Aorta (tissue), 5 donors: ENCODE measurements around the gene RGS1. TPM values are rescaled to one million over a fixed set of nuclear protein-coding genes. Genes with fewer than 3 reads are reported as not detected.

ENCODE experiments used
- ATAC-seq: fragments of 200-7000 bp; cut with Tn5 transposase; one replicate; pipeline ENCODE4 v1.9.1; 2022; ENCODE audit warnings: moderate library complexity; ENCODE audit not compliant: low FRiP score
- DNase-seq, 2 donors: peaks; one replicate each; pipeline ENCODE4 v3.0.0-alpha.2; 2020
- H3K27ac ChIP-seq, 2 donors: one replicate each; pipeline ENCODE4 v1.5.1; 2013; ENCODE audit warnings: low read length in 2 of 2, mild to moderate bottlenecking in 2 of 2, moderate library complexity in 2 of 2, control low read depth in 1 of 2, inconsistent platforms in 1 of 2, low read depth in 1 of 2
- H3K27me3 ChIP-seq, 2 donors: one replicate each; pipeline ENCODE4 v1.6.1; 2013; ENCODE audit warnings: control low read depth in 1 of 2, low read length in 1 of 2, mild to moderate bottlenecking in 1 of 2, moderate library complexity in 1 of 2; ENCODE audit not compliant: insufficient read depth in 2 of 2, control insufficient read depth in 1 of 2
- H3K36me3 ChIP-seq, 2 donors: one replicate each; pipeline ENCODE4 v1.6.1; 2013; ENCODE audit warnings: control low read depth in 1 of 2, low read length in 1 of 2, mild to moderate bottlenecking in 1 of 2; ENCODE audit not compliant: insufficient read depth in 2 of 2, control insufficient read depth in 1 of 2
- H3K4me1 ChIP-seq, 2 donors: one replicate each; pipeline ENCODE4 v1.6.1; 2013; ENCODE audit warnings: low read length in 2 of 2, control low read depth in 1 of 2, mild to moderate bottlenecking in 1 of 2, moderate library complexity in 1 of 2; ENCODE audit not compliant: insufficient read depth in 2 of 2, control insufficient read depth in 1 of 2
- H3K4me3 ChIP-seq, 2 donors: one replicate each; pipeline ENCODE4 v1.5.1; 2013; ENCODE audit warnings: low read length in 2 of 2, control low read depth in 1 of 2, mild to moderate bottlenecking in 1 of 2
- H3K9me3 ChIP-seq: one replicate; pipeline ENCODE4 v1.6.1; 2013; ENCODE audit warnings: mild to moderate bottlenecking, low read length; ENCODE audit not compliant: control insufficient read depth
- WGBS, 2 donors: extraction: QIAGEN DNeasy Blood & Tissue Kit; methylation state at CpG; one replicate each; pipeline ENCODE4 v1.1.7; 2013; 5-methylcytosine and 5-hydroxymethylcytosine counted together
- intact Hi-C, 2 donors: fragments of 100-400 bp; cut with DNase I; formaldehyde crosslinking; loops; one replicate each; pipeline versions ENCODE4 v1.14.2 to v1.15.0; 2022
- polyA plus RNA-seq, 2 donors: library from polyadenylated mRNA; stranded (reverse); fragments of 200-250 nt; gene quantifications; one replicate each; pipeline ENCODE4 v1.2.3, GENCODE V29; 2013
- total RNA-seq, 2 donors: library from RNA; stranded (reverse); fragmentation: NEBNext Ultra II Directional; extraction: Animal tissue kit (Norgen Biotek cat#: 25700); gene quantifications; one replicate each; pipeline ENCODE4 v1.2.1, GENCODE V29; 2021
- donor health status: healthy with polysubstance abuse.
- donor health status: Bipolar disorder and iron deficiency.
- donor health status: DM: no; HTN: no; CAD: no.
- donor health status: DM: no; HTN: no; CAD: no.
- donor health status: DM: yes; HTN: yes; CAD: no.

The RGS1 gene
- total and polyA plus RNA-seq, 4 donors: 4.1 to 43.4 (median 25.0) TPM

- H3K27me3 ChIP-seq: no peaks in the 10 kb centered on the region
- DNase-seq (no peak), ATAC-seq (peak; percentile 81)
- peaks cover 0 to 4% of the 10 kb centered on the region in 2 donors for H3K4me1 ChIP-seq
- no peaks in the 10 kb centered on the region for H3K36me3 ChIP-seq
- H3K9me3 ChIP-seq: no peaks in the 10 kb centered on the region
- intact Hi-C loops: loop anchor here in 1 of 2 donors (5.0 kb wide), 1 partner anchor 37 kb away; no protein-coding TSS in a partner anchor
- H3K27ac ChIP-seq: peak overlapping the region; percentile 88 to 93
- no peak overlapping the region for H3K4me3 ChIP-seq
- WGBS, 2 donors: 51 to 58% methylated on average over 6 of the region's 6 CpGs
Measured at GRCh38 chr1:192559115-192560006, 16.2 kb upstream of the RGS1 start.

DNA sequence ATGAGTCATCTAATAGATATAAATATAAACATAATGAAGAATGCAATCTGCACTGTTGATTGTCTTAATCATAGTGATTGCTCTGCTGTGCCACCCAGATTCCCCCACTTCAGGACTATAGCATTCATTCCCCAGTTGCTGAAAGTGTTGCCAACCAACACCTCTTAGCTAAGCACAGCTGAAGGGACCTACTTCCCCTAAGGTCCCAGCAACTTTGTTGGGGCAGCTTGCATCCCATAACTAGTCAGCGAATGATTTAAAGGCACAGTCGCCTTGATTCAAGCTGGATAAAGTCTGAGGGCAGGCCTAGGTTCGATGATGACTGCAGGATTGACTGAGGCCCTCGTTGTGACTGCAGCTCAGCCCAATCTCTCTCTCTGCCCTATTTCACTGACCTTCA is 14.3 kb upstream of the RGS1 start:
- Histone ChIP-seq H3K27me3 (no peaks in the 10 kb centered on the region), H3K9me3 (no peaks in the 10 kb centered on the region), H3K36me3 (no peaks in the 10 kb centered on the region), H3K4me1 (peaks cover 0 to 4% of the 10 kb centered on the region in 2 donors), H3K4me3 (no peak overlapping the region), H3K27ac (no peak overlapping the region)
- no peak for DNase-seq
- WGBS, 2 donors: 95% methylated on average over 4 of the region's 4 CpGs
- intact Hi-C loops: no loop called here
- ATAC-seq: no peak

- H3K9me3 ChIP-seq: no peaks in the 10 kb centered on the region
- no peak overlapping the region for H3K27ac ChIP-seq
- no peak for DNase-seq
- WGBS, 2 donors: 95 to 99% methylated on average over 3 of the region's 3 CpGs
- ATAC-seq: no peak
- no peaks in the 10 kb centered on the region for H3K36me3 ChIP-seq
- H3K4me3 ChIP-seq: no peak overlapping the region
- H3K27me3 ChIP-seq: no peaks in the 10 kb centered on the region
- intact Hi-C loops: no loop called here
- peaks cover 0 to 4% of the 10 kb centered on the region in 2 donors for H3K4me1 ChIP-seq
Measured at GRCh38 chr1:192563129-192563528, 12.4 kb upstream of the RGS1 start.

- WGBS, 2 donors: 75% methylated on average over 4 of the region's 4 CpGs
- Histone ChIP-seq H3K4me3 (no peak overlapping the region), H3K9me3 (no peaks in the 10 kb centered on the region), H3K27me3 (no peaks in the 10 kb centered on the region), H3K36me3 (no peaks in the 10 kb centered on the region), H3K27ac (no peak overlapping the region), H3K4me1 (peaks cover 0 to 3% of the 10 kb centered on the region in 2 donors)
- ATAC-seq (no peak), DNase-seq (no peak)
- intact Hi-C loops: no loop called here
Measured at GRCh38 chr1:192564099-192564498, 11.5 kb upstream of the RGS1 start.

DNA sequence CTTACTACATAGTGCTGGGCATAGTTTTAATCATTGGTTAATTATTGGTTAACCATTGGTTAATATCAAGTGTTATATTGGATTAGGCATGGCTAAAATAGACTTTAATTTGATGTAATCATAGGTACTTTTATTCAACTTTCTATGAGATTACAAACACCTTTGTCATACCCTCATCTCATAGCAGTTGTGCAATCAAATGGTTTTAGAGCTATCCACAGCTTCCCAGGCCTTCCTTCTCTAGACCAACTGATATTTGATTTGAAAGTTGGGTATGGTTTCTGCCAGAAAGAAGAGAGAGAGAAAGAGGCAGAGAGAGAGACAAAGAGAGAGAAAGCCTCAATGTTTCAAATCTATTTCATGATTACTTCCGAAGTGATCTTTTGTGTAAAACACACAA is 9.6 kb upstream of the RGS1 start:
- Histone ChIP-seq H3K27me3 (no peaks in the 10 kb centered on the region), H3K36me3 (no peaks in the 10 kb centered on the region), H3K9me3 (no peaks in the 10 kb centered on the region), H3K27ac (no peak overlapping the region), H3K4me3 (no peak overlapping the region), H3K4me1 (no peaks in the 10 kb centered on the region)
- ATAC-seq: no peak
- intact Hi-C loops: no loop called here
- no peak for DNase-seq
- 97 to 98% methylated on average over 1 of the region's 1 CpG for WGBS, 2 donors

GRCh38 chr1:192566657-192567056 is 8.9 kb upstream of the RGS1 start:
- 96 to 98% methylated on average over 3 of the region's 3 CpGs for WGBS, 2 donors
- H3K36me3 ChIP-seq: no peaks in the 10 kb centered on the region
- intact Hi-C loops: no loop called here
- H3K27ac ChIP-seq: no peak overlapping the region
- ATAC-seq (no peak), DNase-seq (no peak)
- no peaks in the 10 kb centered on the region for H3K27me3 ChIP-seq
- no peaks in the 10 kb centered on the region for H3K4me1 ChIP-seq
- no peaks in the 10 kb centered on the region for H3K9me3 ChIP-seq
- H3K4me3 ChIP-seq: no peak overlapping the region

DNA sequence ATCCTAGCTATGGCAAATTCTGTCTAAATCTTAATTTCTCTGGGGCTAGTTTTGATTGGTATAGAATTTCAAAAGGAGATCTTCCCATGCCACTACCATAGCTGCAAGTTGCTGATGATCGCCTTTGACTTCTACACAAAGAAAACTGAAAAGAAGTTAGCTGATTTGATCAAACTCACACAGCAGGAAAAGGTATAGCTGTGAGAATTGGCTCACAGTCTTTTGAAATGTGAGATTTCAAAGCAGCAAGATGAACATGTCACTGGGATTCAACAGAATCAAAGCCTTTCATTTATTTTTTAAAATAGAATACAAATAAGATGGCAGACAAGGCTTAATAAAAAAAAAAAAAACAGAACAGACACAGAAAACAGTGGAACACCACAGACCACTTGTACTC is 7.5 kb upstream of the RGS1 start:
- no peaks in the 10 kb centered on the region for H3K27me3 ChIP-seq
- WGBS, 2 donors: 99 to 100% methylated on average over 1 of the region's 1 CpG
- no peak for ATAC-seq

GRCh38 chr1:192571668-192572067 is 3.9 kb upstream of the RGS1 start:
- no peak for ATAC-seq
- H3K4me3 ChIP-seq: no peak overlapping the region
- no peaks in the 10 kb centered on the region for H3K4me1 ChIP-seq
- 67 to 79% methylated on average over 2 of the region's 2 CpGs for WGBS, 2 donors
- DNase-seq: no peak
- intact Hi-C loops: no loop called here
- no peaks in the 10 kb centered on the region for H3K9me3 ChIP-seq
- no peaks in the 10 kb centered on the region for H3K27me3 ChIP-seq
- no peaks in the 10 kb centered on the region for H3K36me3 ChIP-seq
- H3K27ac ChIP-seq: no peak overlapping the region

More for the DNA sequence above, 7.5 kb upstream of the RGS1 start:
- no peak for DNase-seq
- Histone ChIP-seq H3K27ac (no peak overlapping the region), H3K4me3 (no peak overlapping the region), H3K9me3 (no peaks in the 10 kb centered on the region), H3K36me3 (no peaks in the 10 kb centered on the region), H3K4me1 (no peaks in the 10 kb centered on the region)
- intact Hi-C loops: no loop called here

DNA sequence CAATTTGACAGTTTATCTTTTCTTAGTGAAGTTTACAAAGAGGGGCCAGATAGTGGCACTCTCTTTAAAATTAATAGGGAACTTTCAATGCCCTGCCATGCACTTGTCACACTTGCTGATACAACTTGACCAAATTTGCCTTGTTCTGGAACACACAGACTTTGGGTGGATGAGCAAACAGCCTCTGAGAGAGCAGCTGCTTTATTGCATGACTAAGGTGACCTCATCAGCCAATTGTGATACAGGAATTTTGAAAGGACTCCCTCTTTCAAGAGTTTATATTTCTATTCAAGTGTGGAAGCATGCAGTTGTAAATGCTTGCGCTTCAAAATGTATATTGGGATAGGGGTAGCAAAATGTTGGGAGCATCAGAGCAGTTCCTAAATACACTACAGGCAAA is 2.1 kb upstream of the RGS1 start:
- Histone ChIP-seq H3K36me3 (no peaks in the 10 kb centered on the region), H3K27me3 (no peaks in the 10 kb centered on the region), H3K4me1 (no peaks in the 10 kb centered on the region), H3K4me3 (no peak overlapping the region), H3K27ac (no peak overlapping the region), H3K9me3 (no peaks in the 10 kb centered on the region)
- no peak for ATAC-seq
- DNase-seq: no peak
- intact Hi-C loops: no loop called here
- WGBS, 2 donors: 96 to 97% methylated on average over 1 of the region's 1 CpG
